ENCODE measurements around the gene OR2T2.
"Not testable (repeated sequence)": the region's sequence is repeated elsewhere in the genome, so short reads cannot be mapped to it uniquely, and the experiment has no call there.

- TF ChIP-seq CTCF (IDR thresholded peaks at IDR 0.05; ENCODE audit: low read depth, low read length, missing input control); YY1 (IDR thresholded peaks at IDR 0.05); EGR1 (IDR thresholded peaks at IDR 0.05; ENCODE audit: low read depth in 2 of 2): not testable (repeated sequence)
Observed at GRCh38 chr1:248450466-248451145, 5.2 kb downstream of the OR2T2 start.

Data from liver (tissue), 3 donors.